ENCODE results near the gene IGFLR1. TPM values are rescaled to one million over a fixed set of nuclear protein-coding genes. Genes with fewer than 3 reads are reported as not detected.

Gene IGFLR1
- total and polyA plus RNA-seq, 9 of the 15 experiments (the other 6 are each of a cell fraction or from before 2014, with no cell fraction given) = 1.0 to 14.3 (median 4.6) TPM

- H3K4me2 ChIP-seq (ENCODE audit: insufficient read depth, low read length) = no peak overlapping the region
- no peaks in the 10 kb centered on the region for H3K79me2 ChIP-seq (ENCODE audit: control insufficient read depth, insufficient read depth, low read length)
- no peak overlapping the region for H3K27ac ChIP-seq (ENCODE audit: extremely low read depth, low read depth, low read length)
- ATAC-seq (no peak), FAIRE-seq (no peak), DNase-seq (ENCODE audit: extremely low read depth in 1 of 4, low spot score in 3 of 4) (no peak)
- 78% methylated on average over 9 of the region's 12 CpGs for WGBS (ENCODE audit: insufficient coverage, low coverage, missing lambda C conversion rate)
- intact Hi-C loops (cut with micrococcal nuclease) (no loop called here), in situ Hi-C loops (cut with MboI) (no loop called here)
- H3K36me3 ChIP-seq (ENCODE audit: control insufficient read depth, insufficient read depth, low read length) = peaks cover 24% of the 10 kb centered on the region; the same call in 2 of the 3 replicates
- no peaks in the 10 kb centered on the region for H3K9me3 ChIP-seq (replicated peaks; ENCODE audit: control insufficient read depth, insufficient read depth, low read depth, low read length)
- H3K9ac ChIP-seq (ENCODE audit: insufficient read depth in 1 of 2, low read depth in 2 of 2, low read length in 2 of 2) = no peak overlapping the region
- H4K20me1 ChIP-seq (replicated peaks; ENCODE audit: control insufficient read depth, insufficient read depth, low read length) = no peaks in the 10 kb centered on the region
- H3K9me1 ChIP-seq (ENCODE audit: control insufficient read depth, insufficient read depth, low read length) = no peaks in the 10 kb centered on the region
- no peak overlapping the region for H3K4me3 ChIP-seq
- peaks cover 0 to 35% of the 10 kb centered on the region in 2 experiments; a peak in 1 of 5 replicates for H3K4me1 ChIP-seq (replicated peaks in 1 of 2; ENCODE audit: control insufficient read depth in 2 of 2, insufficient read depth in 2 of 2, low read length in 2 of 2)
- ChIA-PET POLR2A (no interaction called here), CTCF (ENCODE audit: low intra/inter-chr PET ratio) (no interaction called here)
- BruUV-seq (replicated peaks) = no TSS peak
- no peak overlapping the region for H2AFZ ChIP-seq (ENCODE audit: low read depth, low read length)
- no peaks in the 10 kb centered on the region for H3K27me3 ChIP-seq (ENCODE audit: control insufficient read depth in 2 of 2, insufficient read depth in 2 of 2, low read length in 2 of 2)
- TF ChIP-seq ZNF57 (CRISPR knock-in tag; IDR thresholded peaks at IDR 0.05) (no peak), ARHGAP35 (IDR thresholded peaks at IDR 0.05; ENCODE audit: partially characterized antibody) (no peak), GABPA (tag; conservative IDR thresholded peaks at IDR 0.05; ENCODE audit: low read depth) (no peak), ZNF165 (CRISPR knock-in tag; IDR thresholded peaks at IDR 0.05; ENCODE audit: borderline replicate concordance) (no peak), SMARCE1 (IDR thresholded peaks at IDR 0.05) (no peak), MAX (CRISPR knock-in tag; IDR thresholded peaks at IDR 0.05) (no peak), ZSCAN32 (CRISPR knock-in tag; IDR thresholded peaks at IDR 0.05) (no peak), TBL1XR1 (IDR thresholded peaks at IDR 0.05; ENCODE audit: low read length in 2 of 2) (no peak), NBN (IDR thresholded peaks at IDR 0.05; ENCODE audit: low read depth) (no peak), ZNF140 (CRISPR knock-in tag; IDR thresholded peaks at IDR 0.05) (no peak), MITF (IDR thresholded peaks at IDR 0.05) (no peak), NFRKB (IDR thresholded peaks at IDR 0.05; ENCODE audit: low read depth) (no peak), NR2C1 (IDR thresholded peaks at IDR 0.05) (no peak), NR2C1 (tag; IDR thresholded peaks at IDR 0.05) (no peak)
- TF ChIP-seq, protein P1, sequence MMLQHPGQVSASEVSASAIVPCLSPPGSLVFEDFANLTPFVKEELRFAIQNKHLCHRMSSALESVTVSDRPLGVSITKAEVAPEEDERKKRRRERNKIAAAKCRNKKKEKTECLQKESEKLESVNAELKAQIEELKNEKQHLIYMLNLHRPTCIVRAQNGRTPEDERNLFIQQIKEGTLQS (IDR thresholded peaks at IDR 0.05) = no peak
- TF ChIP-seq, protein P1 (CRISPR knock-in tag; conservative IDR thresholded peaks at IDR 0.05) = no peak
- TF ChIP-seq, protein P2, sequence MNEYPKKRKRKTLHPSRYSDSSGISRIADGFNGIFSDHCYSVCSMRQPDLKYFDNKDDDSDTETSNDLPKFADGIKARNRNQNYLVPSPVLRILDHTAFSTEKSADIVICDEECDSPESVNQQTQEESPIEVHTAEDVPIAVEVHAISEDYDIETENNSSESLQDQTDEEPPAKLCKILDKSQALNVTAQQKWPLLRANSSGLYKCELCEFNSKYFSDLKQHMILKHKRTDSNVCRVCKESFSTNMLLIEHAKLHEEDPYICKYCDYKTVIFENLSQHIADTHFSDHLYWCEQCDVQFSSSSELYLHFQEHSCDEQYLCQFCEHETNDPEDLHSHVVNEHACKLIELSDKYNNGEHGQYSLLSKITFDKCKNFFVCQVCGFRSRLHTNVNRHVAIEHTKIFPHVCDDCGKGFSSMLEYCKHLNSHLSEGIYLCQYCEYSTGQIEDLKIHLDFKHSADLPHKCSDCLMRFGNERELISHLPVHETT (CRISPR knock-in tag; conservative IDR thresholded peaks at IDR 0.05 in 1 of 2, IDR thresholded peaks at IDR 0.05 in 1 of 2) = no peak
These were observed 40.3 kb upstream of the IGFLR1 start for GRCh38 chr19:35782589-35782988.
